Neuronal stem cell (in vitro differentiated cells): ENCODE measurements around the gene ZMYM4.
A peak's percentile ranks its signal among the peaks of the same experiment; 100 is the strongest.

ENCODE experiments used
- DNase-seq: peaks from one replicate; pipeline ENCODE4 v3.0.0-alpha.2; 2013; ENCODE audit warnings: low spot score
- H2AFZ ChIP-seq: one replicate; pipeline ENCODE4 v1.6.1; 2013; ENCODE audit warnings: mild to moderate bottlenecking, low read length, inconsistent platforms
- H2AK5ac ChIP-seq: 2 replicates; pipeline ENCODE4 v1.6.1; 2013; ENCODE audit warnings: low read depth, mild to moderate bottlenecking, inconsistent platforms, low read length, moderate library complexity, mixed read lengths
- H2BK120ac ChIP-seq: 2 replicates; pipeline ENCODE4 v1.6.1; 2013; ENCODE audit warnings: low read depth, mild to moderate bottlenecking, inconsistent platforms, low read length, moderate library complexity, mixed read lengths
- H2BK12ac ChIP-seq: one replicate; pipeline ENCODE4 v1.6.1; 2013; ENCODE audit warnings: low read length, inconsistent platforms
- H2BK15ac ChIP-seq: 2 replicates; pipeline ENCODE4 v1.6.1; 2013; ENCODE audit warnings: mild to moderate bottlenecking, low read length, inconsistent platforms, mixed read lengths
- H2BK5ac ChIP-seq: one replicate; pipeline ENCODE4 v1.6.1; 2013; ENCODE audit warnings: inconsistent platforms, mild to moderate bottlenecking, low read length, moderate library complexity
- H3K14ac ChIP-seq: one replicate; pipeline ENCODE4 v1.6.1; 2013; ENCODE audit warnings: low read length, inconsistent platforms
- H3K18ac ChIP-seq: 2 replicates; pipeline ENCODE4 v1.6.1; 2013; ENCODE audit warnings: low read length, inconsistent platforms
- H3K23ac ChIP-seq: 2 replicates; pipeline ENCODE4 v1.6.1; 2013; ENCODE audit warnings: low read depth, mild to moderate bottlenecking, mixed read lengths, low read length, inconsistent platforms; ENCODE audit not compliant: poor library complexity
- H3K27ac ChIP-seq: replicated peaks from 3 replicates; pipeline ENCODE4 v1.5.1; 2013; ENCODE audit warnings: low read length, inconsistent platforms
- H3K27me3 ChIP-seq, 3 experiments: 2 replicates each; pipeline ENCODE4 v1.6.1; 2013; ENCODE audit warnings: low read length in 3 of 3, mild to moderate bottlenecking in 2 of 3, inconsistent platforms in 1 of 3, low read depth in 1 of 3, mixed read lengths in 1 of 3, moderate library complexity in 1 of 3; ENCODE audit not compliant: control insufficient read depth in 3 of 3, insufficient read depth in 3 of 3
- H3K36me3 ChIP-seq, 2 donors: replicated peaks in 1 of 2; 2 replicates each; pipeline ENCODE4 v1.6.1; 2013; ENCODE audit warnings: low read length in 2 of 2; ENCODE audit not compliant: control insufficient read depth in 2 of 2, insufficient read depth in 2 of 2
- H3K4ac ChIP-seq: 2 replicates; pipeline ENCODE4 v1.6.1; 2013; ENCODE audit warnings: inconsistent platforms, mild to moderate bottlenecking, low read length, moderate library complexity
- H3K4me1 ChIP-seq, 2 donors: 1 replicate in 1 of 2; 2 replicates in 1 of 2; pipeline ENCODE4 v1.6.1; 2013; ENCODE audit warnings: low read length in 2 of 2, low read depth in 1 of 2; ENCODE audit not compliant: control insufficient read depth in 2 of 2, insufficient read depth in 1 of 2
- H3K4me2 ChIP-seq: one replicate; pipeline ENCODE4 v1.6.1; 2013; ENCODE audit warnings: mild to moderate bottlenecking, low read length, inconsistent platforms; ENCODE audit not compliant: insufficient read depth, poor library complexity, severe bottlenecking
- H3K4me3 ChIP-seq, 2 donors: 2 replicates each; pipeline ENCODE4 v1.5.1; 2013; ENCODE audit warnings: low read length in 2 of 2, mild to moderate bottlenecking in 2 of 2, inconsistent platforms in 1 of 2, moderate library complexity in 1 of 2
- H3K79me1 ChIP-seq: one replicate; pipeline ENCODE4 v1.6.1; 2013; ENCODE audit warnings: low read depth, mild to moderate bottlenecking, inconsistent platforms, low read length, moderate library complexity
- H3K9ac ChIP-seq: one replicate; pipeline ENCODE4 v1.6.1; 2013; ENCODE audit warnings: mild to moderate bottlenecking, low read depth, low read length, inconsistent platforms; ENCODE audit not compliant: poor library complexity
- H3K9me3 ChIP-seq, 2 donors: replicated peaks in 1 of 2; 2 replicates each; pipeline versions ENCODE3 to v1.6.1; 2013; ENCODE audit warnings: low read length in 2 of 2, mild to moderate bottlenecking in 2 of 2, inconsistent platforms in 1 of 2, low read depth in 1 of 2, mixed read lengths in 1 of 2, moderate library complexity in 1 of 2; ENCODE audit not compliant: control insufficient read depth in 2 of 2, insufficient read depth in 1 of 2
- H4K8ac ChIP-seq: one replicate; pipeline ENCODE4 v1.6.1; 2013; ENCODE audit warnings: low read depth, mild to moderate bottlenecking, inconsistent platforms, low read length, moderate library complexity
- H4K91ac ChIP-seq: one replicate; pipeline ENCODE4 v1.6.1; 2013; ENCODE audit warnings: low read length, low read depth, mild to moderate bottlenecking, inconsistent platforms; ENCODE audit not compliant: poor library complexity
- WGBS, 2 donors: extraction: QIAGEN DNeasy Blood & Tissue Kit; methylation state at CpG; one replicate each; pipeline ENCODE4 v1.1.7; 2013; ENCODE audit warnings: missing lambda C conversion rate in 2 of 2, mixed read lengths in 1 of 2; ENCODE audit not compliant: insufficient read length in 2 of 2, insufficient replicate concordance in 1 of 2; ENCODE audit errors: extremely low coverage in 2 of 2; 5-methylcytosine and 5-hydroxymethylcytosine counted together

Gene ZMYM4

DNA sequence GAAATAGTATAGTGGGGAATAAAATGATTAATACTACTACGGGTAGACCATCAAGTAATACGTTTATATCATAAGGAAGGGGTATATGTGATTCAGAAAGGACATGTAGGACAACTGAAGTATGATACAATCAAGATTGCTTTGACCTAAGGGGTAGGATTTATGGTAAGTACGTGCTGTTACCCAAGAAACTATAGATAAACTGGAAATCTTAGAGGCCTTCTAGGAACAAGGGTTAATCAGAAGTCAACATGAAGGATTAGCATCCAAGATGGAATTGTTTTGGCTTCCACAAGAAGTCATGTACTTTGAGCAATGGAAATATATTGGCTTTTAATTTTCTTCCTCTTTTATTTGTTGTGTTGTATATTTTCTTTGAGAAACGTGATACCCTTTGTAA is 13.2 kb upstream of the ZMYM4 start:
- H3K36me3 ChIP-seq: no peaks in the 10 kb centered on the region
- no peak overlapping the region for H3K23ac ChIP-seq
- DNase-seq: no peak
- no peak overlapping the region for H2BK5ac ChIP-seq
- H2BK15ac ChIP-seq: no peak overlapping the region
- H3K9me3 ChIP-seq: no peaks in the 10 kb centered on the region
- no peak overlapping the region for H3K4me3 ChIP-seq
- H3K27ac ChIP-seq: no peak overlapping the region
- H4K8ac ChIP-seq: no peak overlapping the region
- no peak overlapping the region for H3K14ac ChIP-seq
- no CpG with 5 or more reads among the region's 4 CpGs for WGBS, 2 donors
- H3K4me1 ChIP-seq: peaks cover 0 to 2% of the 10 kb centered on the region in 2 donors
- no peak overlapping the region for H2AK5ac ChIP-seq
- no peak overlapping the region for H4K91ac ChIP-seq
- no peak overlapping the region for H2AFZ ChIP-seq
- no peak overlapping the region for H3K4ac ChIP-seq
- H3K18ac ChIP-seq: no peak overlapping the region
- no peak overlapping the region for H3K4me2 ChIP-seq
- no peak overlapping the region for H2BK12ac ChIP-seq
- H3K79me1 ChIP-seq: no peaks in the 10 kb centered on the region
- H3K9ac ChIP-seq: no peak overlapping the region
- H2BK120ac ChIP-seq: no peak overlapping the region
- H3K27me3 ChIP-seq: no peaks in the 10 kb centered on the region

DNA sequence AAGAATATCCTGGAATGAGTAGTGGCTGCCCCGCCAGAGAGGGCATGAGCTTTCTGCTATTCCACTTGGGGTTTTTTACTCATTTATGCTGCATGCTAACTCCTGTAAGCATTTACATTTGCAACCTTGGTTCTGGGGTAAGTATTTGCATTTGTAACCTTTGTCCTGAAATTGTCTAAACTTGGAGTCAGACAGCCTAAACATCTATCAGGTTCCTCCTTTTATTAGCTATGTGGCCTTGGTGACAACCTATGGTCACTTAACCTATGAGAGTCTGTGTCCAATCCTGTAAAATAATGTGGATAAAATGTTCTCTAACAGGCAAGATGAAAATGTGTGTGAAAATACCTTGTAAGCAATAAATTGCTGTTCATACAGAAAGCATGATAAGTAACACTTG is 8.9 kb upstream of the ZMYM4 start:
- H3K4me1 ChIP-seq: peaks cover 0 to 2% of the 10 kb centered on the region in 2 donors
- H3K4me2 ChIP-seq: no peak overlapping the region
- H2AFZ ChIP-seq: no peak overlapping the region
- H3K18ac ChIP-seq: no peak overlapping the region
- no peak overlapping the region for H3K23ac ChIP-seq
- H4K91ac ChIP-seq: no peak overlapping the region
- no peak overlapping the region for H4K8ac ChIP-seq
- H3K4me3 ChIP-seq: no peak overlapping the region
- H2BK5ac ChIP-seq: no peak overlapping the region
- no peak overlapping the region for H3K9ac ChIP-seq
- DNase-seq: no peak
- no peak overlapping the region for H2BK12ac ChIP-seq
- no peak overlapping the region for H2BK120ac ChIP-seq
- H3K14ac ChIP-seq: no peak overlapping the region
- no peaks in the 10 kb centered on the region for H3K9me3 ChIP-seq
- H3K27me3 ChIP-seq: no peaks in the 10 kb centered on the region
- H2AK5ac ChIP-seq: no peak overlapping the region
- no CpG with 5 or more reads among the region's 1 CpG for WGBS, 2 donors
- H3K4ac ChIP-seq: no peak overlapping the region
- H2BK15ac ChIP-seq: no peak overlapping the region
- H3K36me3 ChIP-seq: no peaks in the 10 kb centered on the region
- H3K27ac ChIP-seq: no peak overlapping the region
- H3K79me1 ChIP-seq: no peaks in the 10 kb centered on the region

DNA sequence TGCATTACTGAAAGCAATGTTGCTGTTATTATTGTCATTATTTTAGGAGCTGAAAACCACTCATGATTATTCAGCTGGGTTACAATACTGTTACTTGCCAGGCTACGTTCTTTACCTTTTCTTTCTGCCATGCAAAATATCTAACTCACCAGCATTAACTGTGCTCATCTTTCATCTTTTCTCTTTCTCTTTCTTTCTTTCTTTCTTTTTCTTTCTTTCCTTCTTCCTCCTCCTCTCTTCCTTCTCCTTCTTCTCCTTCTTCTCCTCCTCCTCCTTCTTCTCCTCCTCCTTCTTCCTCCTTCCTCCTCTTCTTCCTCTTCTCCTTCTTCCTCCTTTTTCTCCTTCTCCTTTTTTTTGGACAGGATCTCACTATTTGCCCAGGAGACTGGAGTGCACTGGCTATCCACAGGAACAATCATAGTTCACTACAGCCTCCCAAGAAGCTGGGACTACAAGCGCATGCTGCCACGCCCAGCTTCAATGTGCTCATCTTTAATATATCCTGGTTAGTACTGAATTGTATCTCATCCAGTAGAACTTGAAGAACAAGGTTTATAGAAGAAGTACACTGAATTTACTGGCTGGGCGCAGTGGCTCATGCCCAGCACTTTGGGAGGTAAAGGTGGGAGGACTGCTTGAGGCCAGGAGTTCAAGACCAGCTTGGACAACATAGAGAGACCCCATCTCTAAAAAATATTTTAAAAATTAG is 6.9 kb upstream of the ZMYM4 start:
- Histone ChIP-seq H2BK5ac (no peak overlapping the region), H3K27me3 (no peaks in the 10 kb centered on the region), H3K4me1 (peaks cover 0 to 10% of the 10 kb centered on the region in 2 donors), H3K79me1 (no peaks in the 10 kb centered on the region), H2BK15ac (no peak overlapping the region), H3K23ac (no peak overlapping the region), H4K91ac (no peak overlapping the region), H2AK5ac (no peak overlapping the region), H3K9ac (no peak overlapping the region), H2BK12ac (no peak overlapping the region), H3K36me3 (no peaks in the 10 kb centered on the region), H3K9me3 (no peaks in the 10 kb centered on the region), H3K4me3 (no peak overlapping the region), H3K4ac (no peak overlapping the region), H3K4me2 (no peak overlapping the region), H2AFZ (no peak overlapping the region), H4K8ac (no peak overlapping the region), H2BK120ac (no peak overlapping the region), H3K18ac (no peak overlapping the region), H3K27ac (no peak overlapping the region), H3K14ac (no peak overlapping the region)
- no peak for DNase-seq
- WGBS, 2 donors: no CpG with 5 or more reads among the region's 4 CpGs

GRCh38 chr1:35264035-35264434 is 4.5 kb upstream of the ZMYM4 start:
- no peak overlapping the region for H4K91ac ChIP-seq

More at GRCh38 chr1:35264035-35264434, 4.5 kb upstream of the ZMYM4 start:
- H3K18ac ChIP-seq: no peak overlapping the region
- H4K8ac ChIP-seq: no peak overlapping the region
- H3K9ac ChIP-seq: no peak overlapping the region
- no peak overlapping the region for H3K4me3 ChIP-seq
- H3K36me3 ChIP-seq: no peaks in the 10 kb centered on the region
- WGBS, 2 donors: no CpG with 5 or more reads among the region's 5 CpGs
- no peak overlapping the region for H3K4ac ChIP-seq
- H3K4me1 ChIP-seq: peaks cover 2 to 11% of the 10 kb centered on the region in 2 donors
- no peak overlapping the region for H2BK5ac ChIP-seq
- H3K79me1 ChIP-seq: peaks cover 2% of the 10 kb centered on the region
- no peak overlapping the region for H3K4me2 ChIP-seq
- DNase-seq: no peak
- no peak overlapping the region for H2BK12ac ChIP-seq
- H3K9me3 ChIP-seq: no peaks in the 10 kb centered on the region
- no peak overlapping the region for H2BK15ac ChIP-seq
- no peak overlapping the region for H3K14ac ChIP-seq
- H2AFZ ChIP-seq: peak overlapping the region; percentile 36
- H2BK120ac ChIP-seq: no peak overlapping the region
- no peak overlapping the region for H2AK5ac ChIP-seq
- no peak overlapping the region for H3K27ac ChIP-seq
- H3K27me3 ChIP-seq: no peaks in the 10 kb centered on the region
- no peak overlapping the region for H3K23ac ChIP-seq
